GM10847 (cell line): Measurements from ENCODE around the gene FMN1.

ENCODE experiments used
- POLR2A ChIP-seq: IDR thresholded peaks from 2 replicates; pipeline ENCODE4 v1.6.1; 2011; ENCODE audit not compliant: insufficient read length; ENCODE audit errors: extremely low read depth

FMN1 gene

GRCh38 chr15:33051528-33051927, 143.0 kb downstream of the FMN1 start:
- no peak for TF ChIP-seq POLR2A

- TF ChIP-seq POLR2A: no peak
Observed at GRCh38 chr15:33048255-33048654, 146.3 kb downstream of the FMN1 start.

- TF ChIP-seq POLR2A: no peak
Observed at GRCh38 chr15:33047077-33047476, 147.4 kb downstream of the FMN1 start.

- no peak for TF ChIP-seq POLR2A
Observed at GRCh38 chr15:33046329-33046728, 148.2 kb downstream of the FMN1 start.

- no peak for TF ChIP-seq POLR2A
Observed at GRCh38 chr15:33045066-33045810, 149.3 kb downstream of the FMN1 start.

- no peak for TF ChIP-seq POLR2A
Observed at GRCh38 chr15:33044598-33044997, 149.9 kb downstream of the FMN1 start.

GRCh38 chr15:33043636-33044035, 150.9 kb downstream of the FMN1 start:
- no peak for TF ChIP-seq POLR2A

- TF ChIP-seq POLR2A: no peak
Observed at GRCh38 chr15:33040496-33040895, 154.0 kb downstream of the FMN1 start.

- TF ChIP-seq POLR2A: no peak
Observed at GRCh38 chr15:33034588-33034987, 159.9 kb downstream of the FMN1 start.

- no peak for TF ChIP-seq POLR2A
Observed at GRCh38 chr15:33032053-33032452, 162.5 kb downstream of the FMN1 start.

GRCh38 chr15:33031324-33031821, 163.1 kb downstream of the FMN1 start:
- no peak for TF ChIP-seq POLR2A

- TF ChIP-seq POLR2A: no peak
Observed at GRCh38 chr15:33030315-33030714, 164.2 kb downstream of the FMN1 start.

- no peak for TF ChIP-seq POLR2A
Observed at GRCh38 chr15:33029109-33029652, 165.3 kb downstream of the FMN1 start.

GRCh38 chr15:33028495-33028894, 166.0 kb downstream of the FMN1 start:
- TF ChIP-seq POLR2A: no peak

- no peak for TF ChIP-seq POLR2A
Observed at GRCh38 chr15:33027306-33028035, 167.0 kb downstream of the FMN1 start.

GRCh38 chr15:33026614-33027013, 167.9 kb downstream of the FMN1 start:
- no peak for TF ChIP-seq POLR2A
